HG03103 (cell line): ENCODE results near the gene IST1.
"Not testable (repeated sequence)": the region's sequence is repeated elsewhere in the genome, so short reads cannot be mapped to it uniquely, and the experiment has no call there.

Experiments used
- ATAC-seq: cut with Tn5 transposase; IDR thresholded peaks from one replicate; pipeline ENCODE4 v1.9.1; 2021; ENCODE audit warnings: low read depth; ENCODE audit not compliant: unreplicated experiment

Gene IST1

DNA sequence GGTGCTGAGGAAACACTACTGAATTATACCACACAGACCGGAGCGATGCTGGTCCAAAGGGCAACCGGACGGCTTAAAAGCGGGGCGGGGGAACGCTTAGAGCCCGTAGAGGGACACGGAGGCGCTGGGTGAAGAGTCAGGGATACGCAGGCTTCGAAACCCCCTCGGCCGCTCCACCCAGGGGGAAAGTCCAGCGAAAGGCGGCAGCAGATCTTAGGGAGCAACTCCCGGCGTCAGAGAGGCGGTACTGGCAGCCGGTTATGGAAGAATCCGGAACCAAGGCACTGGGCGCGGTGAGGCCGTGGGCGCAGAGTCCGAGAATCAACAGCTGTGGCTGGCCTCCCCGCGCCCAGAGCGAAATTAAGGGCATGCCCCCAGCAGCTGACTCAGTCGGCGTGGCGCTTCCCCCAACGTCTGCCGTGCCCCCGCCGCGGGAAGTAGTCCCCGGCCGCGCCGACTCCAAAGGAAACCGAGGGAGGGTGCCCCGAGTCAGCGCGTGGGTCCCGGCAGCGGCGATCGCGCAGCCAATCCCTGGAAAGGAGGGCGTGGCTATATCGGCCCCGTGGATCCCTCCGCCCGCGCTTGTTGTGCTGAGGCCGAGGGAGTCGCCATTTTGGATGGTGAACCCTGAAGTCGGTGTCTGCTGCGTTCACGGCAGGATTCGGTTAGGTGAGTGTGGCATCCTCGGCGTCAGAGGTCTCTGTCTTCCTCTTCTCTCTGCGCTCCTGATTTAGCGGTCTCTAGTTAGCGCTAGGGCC is at the start of gene IST1:
Gene IST1, plus strand, starts transcription at position 611 of the 758 bp plus-strand sequence. CDS start 20,110 bp downstream, outside the sequence.
- ATAC-seq: peak; percentile 76

DNA sequence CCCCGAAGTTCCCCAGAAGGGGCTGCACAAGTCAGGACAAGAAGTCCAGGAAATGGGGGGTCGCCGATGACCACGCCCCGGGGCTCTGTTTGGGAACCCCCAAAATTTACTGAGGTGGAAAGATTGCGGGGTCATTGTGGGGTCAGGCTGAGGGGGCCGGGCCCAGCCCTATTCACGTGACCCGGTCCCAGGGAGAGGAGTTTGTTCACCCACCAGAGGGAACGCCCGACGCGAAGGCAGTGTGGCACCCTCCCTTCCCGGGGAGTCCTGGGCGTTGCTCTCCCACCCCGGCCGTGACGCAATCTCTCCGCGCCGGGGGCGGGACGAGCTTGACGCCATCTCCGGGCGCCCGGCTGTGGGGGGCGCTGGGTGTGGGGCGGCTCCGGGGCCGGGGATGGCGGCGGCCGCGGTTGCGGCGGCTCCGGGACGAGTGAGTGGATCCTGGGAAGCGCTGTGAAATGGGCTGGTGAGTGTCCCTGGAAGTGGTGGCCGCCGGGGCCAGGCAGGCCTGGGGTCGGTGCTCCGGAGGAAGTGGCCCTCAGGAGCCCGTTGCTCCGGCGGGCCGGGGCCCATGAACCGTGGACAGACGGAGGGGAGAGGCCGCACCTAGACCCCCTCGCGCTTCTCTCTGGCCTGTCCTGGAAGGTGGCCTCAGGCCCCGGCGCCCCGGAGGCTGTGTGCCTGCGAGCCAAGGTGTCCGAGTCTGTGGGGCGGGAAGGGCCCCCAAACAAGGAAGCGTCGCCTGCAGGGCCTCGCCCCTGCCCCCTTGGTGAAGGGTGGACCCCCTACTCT is 49.5 kb upstream of the IST1 start, which contains the start of gene ATXN1L:
Gene ATXN1L, plus strand, starts transcription at position 338 of the 792 bp plus-strand sequence. CDS start 3,765 bp downstream, outside the sequence.
- ATAC-seq: peak; percentile 70

DNA sequence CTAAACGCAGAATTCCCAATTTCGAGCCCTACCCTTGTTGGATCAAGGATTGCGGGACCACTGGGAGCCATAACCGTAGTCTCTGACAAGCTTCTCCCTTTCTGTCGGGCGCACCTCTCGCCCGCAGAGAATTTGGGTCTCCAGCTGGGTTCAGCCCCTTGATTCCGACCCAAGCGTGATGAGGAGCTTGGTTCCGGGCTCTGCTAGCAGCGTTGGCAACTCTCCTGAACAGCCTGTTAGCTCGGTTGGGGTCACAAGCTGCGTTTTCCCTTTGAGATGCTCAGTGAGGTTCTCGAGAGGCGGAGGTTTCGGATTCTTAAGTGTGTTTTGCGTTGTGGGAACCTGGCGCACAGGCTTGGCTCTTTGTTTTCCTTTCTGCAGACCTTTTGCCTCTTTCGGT is 48.9 kb upstream of the IST1 start:
- ATAC-seq: no peak

DNA sequence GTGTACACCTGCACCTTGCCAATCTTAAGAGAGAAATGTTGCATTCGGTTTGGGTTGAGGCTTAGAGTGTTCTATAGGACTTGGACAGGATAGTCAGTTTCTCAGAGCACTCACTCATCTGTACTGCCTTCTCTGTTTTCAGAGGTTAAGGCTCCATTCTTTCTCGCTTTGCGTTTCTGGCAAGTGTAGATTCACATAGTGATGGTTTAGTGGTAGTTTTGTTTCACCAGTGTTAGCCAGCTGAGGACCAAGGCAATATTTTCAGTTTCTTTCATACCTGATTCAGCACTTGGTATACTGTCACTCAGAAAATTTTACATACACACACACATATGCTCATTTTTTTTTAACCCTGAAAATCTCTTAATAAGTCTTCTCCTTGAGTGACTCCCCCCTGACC is 48.2 kb upstream of the IST1 start:
- no peak for ATAC-seq

DNA sequence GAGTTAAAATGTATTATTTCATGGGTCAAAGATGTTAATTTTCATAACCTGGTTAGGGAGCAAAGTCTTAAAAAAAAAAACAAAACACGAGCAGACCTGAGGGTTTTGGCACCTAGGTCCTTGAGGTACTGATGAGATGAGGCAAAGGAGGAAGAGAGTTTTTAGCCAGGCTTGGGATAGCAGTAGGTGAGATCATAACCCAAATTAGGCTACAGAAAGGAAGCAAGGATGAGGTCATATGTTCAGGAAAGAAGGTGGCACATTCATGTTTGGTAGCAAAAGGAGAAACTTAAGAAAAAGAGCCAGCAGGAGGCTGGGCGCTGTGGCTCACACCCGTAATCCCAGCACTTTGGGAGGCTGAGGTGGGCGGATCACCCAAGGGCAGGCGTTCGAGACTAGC is 46.7 kb upstream of the IST1 start:
- no peak for ATAC-seq

DNA sequence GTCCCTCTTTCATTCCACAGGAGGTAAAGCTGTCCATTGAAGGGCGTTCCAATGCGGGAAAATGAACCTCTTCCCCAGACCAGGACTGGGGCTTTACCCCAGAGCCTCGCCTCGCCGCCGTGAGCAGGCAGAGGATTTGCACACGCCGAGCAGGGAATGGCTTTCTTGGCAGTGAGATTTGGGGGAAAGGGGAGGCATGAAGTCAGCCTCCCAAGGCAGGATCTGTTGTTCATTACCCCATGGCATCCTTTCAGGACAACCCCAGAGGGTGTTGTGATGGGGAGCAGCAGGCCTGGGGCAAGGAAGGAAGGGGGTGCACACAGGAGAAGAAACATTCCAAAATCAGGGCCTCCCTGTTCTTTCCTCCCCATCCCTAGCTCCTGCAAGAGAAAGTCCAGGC is 43.6 kb upstream of the IST1 start:
- no peak for ATAC-seq

DNA sequence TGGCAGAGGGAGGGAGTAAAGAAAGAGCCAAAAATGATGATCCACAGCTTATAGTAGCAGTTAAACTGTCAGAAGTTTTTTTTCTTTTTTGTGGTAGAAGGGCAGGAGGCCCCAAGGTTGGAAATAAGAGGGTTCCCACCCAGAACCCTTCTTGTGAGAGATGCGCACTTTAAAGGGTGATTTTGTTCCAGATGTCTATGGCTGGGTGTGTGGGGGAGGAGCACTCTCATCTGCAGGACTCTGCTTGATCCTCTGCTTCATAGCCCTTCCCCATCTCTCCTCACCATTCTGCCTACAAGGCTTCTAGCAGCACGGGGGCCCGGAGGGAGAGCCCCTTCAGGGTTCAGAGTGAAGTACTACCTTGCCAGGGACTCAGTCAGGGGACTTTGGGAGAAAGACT is 43.2 kb upstream of the IST1 start:
- ATAC-seq: no peak

DNA sequence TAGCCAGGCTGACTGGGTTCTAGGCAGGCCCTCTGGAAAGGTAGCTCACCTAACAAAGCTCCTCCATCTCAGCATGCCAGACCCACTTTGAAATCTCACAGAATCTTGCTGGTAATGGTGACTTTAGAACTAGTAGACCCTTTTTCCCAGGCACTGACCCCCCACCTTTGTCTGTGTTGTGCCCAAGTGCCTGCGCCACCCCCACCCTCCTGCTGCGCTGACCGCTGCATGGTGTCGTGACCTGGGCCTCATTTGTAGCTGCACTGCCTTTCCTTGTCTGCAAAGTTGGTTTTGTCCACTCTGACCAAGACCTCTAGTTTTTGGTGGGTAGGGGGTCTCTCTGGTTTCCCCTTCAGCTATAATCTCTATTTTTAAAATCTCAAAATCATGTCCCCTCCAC is 42.8 kb upstream of the IST1 start:
- ATAC-seq: no peak

DNA sequence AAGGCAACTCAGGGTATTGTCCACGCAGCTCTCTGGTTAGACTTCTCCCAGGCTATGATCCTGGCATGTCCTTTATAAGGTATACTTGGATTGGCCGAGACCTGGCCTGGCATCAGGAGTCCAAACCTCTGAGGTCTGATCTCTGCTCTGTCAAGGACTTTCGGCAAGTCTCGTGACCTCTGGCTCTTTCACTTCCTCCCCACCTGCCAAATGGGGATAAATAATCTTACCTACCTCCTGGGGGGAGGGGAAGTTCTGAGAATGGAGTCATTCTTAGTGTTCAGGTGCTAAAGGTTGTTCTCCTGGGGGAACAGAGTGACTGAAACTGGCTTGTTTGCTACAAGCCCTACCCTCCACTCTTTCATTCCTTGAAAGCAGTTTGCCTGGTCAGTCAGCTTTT is 41.9 kb upstream of the IST1 start:
- ATAC-seq: peak; percentile 64

DNA sequence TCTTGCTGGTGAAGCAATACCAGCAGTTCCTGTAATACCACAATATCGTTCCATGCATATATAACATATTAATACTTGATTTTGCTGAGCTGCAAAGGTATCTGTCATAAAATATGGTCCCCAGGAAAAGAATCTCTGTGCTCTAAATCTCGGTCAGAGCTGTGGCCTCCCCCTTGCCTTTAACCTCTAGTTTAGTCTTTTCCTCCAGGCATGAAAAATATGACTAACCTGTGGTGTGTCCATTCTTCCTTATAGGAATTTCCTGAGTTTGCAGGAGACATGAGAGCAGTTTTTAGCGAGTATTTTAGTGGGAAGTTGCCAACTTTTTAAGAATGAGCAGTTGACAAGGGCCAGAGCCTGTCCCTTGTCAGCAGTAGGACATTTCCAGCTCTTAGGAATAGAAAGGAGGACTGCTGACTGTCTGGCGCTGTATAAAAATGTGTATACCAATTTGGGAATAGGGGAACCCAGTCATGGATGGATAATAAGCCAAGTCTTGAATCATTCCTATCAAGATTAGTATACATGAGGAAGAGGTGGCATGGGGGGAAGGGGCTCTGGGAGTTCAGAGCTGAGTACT is 40.9 kb upstream of the IST1 start:
- no peak for ATAC-seq

DNA sequence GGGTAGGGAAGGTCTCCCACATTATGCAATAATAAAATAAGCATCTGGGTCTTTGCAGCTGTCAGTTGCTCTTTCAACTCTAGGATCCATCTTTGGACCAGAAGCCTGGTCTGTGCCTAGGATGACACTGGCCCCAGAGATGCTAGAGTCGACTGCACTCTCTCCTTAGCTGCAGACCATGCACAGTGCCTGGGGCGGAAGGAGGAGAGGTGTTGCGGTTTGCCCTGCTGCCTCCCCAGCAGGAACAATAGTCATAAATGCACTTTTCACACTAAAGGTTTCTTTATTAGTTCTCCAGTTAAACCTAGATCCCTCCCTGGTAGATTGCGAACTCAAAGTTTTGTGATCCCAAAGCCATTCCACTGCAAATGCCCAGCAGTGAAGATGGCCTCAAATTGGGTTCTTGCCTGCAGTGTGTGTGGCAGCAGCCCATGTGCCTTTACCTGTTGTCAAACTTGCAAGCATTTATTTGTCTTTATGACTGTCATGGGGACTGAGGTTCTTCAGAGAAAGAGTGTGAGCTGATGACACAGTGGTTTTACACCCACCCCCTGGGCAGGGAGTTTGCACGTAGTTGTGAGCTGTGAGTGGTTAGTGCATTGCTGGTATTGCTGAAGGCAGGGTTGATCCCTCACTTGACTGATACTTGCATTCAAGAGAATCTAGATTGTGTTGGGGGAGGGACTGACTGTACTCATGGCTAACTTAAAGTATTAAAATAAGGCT is 39.2 kb upstream of the IST1 start:
- ATAC-seq: no peak

DNA sequence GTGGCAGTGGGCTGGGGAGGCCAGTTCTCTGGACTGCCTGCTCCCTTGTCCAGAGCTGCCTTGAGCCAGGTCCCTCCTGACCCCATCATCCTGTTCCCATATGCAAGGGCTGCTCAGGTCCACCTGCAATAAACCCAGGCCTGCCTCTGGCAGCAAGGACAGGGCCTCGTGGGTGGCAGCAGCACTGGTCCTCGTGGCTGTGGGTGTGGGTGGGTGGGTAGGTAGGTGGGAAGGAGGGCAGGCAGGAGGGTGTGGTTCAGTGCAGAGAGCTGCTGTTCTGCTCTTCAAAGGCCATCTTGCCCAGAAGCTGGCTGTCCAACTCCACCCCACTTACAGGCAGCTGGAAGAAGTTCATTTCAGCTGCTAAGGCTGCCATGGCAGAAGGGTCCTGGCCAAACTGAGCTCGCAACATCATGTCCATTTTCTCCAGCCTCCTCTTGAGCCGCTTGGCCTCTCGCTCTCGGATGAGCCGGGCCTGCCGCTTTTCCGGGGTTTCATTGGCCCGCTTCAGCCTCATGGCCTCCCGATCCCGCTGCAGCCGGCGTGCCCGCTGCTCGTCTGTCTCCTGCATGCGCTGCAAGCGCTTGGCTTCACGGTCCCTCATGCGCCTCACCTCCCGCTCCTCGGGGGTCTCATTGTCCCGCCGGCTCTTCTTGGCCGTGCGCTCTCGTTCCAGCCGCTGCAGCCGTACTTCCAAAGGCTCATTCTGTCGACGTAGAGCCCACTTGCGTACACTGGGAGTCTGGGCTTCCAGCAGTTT is 35.4 kb upstream of the IST1 start:
- no peak for ATAC-seq

DNA sequence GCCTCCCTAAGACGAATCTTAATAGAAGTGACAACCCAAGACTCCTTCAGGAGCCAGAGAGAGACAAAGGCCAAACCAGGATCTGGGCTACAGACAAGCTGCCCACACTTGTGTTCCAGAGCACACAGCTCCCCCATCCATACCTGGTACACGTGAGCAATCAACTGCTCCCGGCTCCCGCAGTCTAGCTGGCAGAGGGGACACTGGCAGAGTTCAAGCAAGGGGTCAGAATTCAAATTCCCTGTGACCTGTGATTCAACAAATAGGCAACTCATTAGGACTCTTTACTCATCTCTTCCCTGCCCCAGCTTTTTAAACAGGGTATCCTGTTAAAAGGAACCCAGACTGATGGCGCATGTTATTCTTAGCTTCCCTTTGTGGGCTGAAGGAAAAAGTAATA is 31.3 kb upstream of the IST1 start:
- ATAC-seq: no peak

DNA sequence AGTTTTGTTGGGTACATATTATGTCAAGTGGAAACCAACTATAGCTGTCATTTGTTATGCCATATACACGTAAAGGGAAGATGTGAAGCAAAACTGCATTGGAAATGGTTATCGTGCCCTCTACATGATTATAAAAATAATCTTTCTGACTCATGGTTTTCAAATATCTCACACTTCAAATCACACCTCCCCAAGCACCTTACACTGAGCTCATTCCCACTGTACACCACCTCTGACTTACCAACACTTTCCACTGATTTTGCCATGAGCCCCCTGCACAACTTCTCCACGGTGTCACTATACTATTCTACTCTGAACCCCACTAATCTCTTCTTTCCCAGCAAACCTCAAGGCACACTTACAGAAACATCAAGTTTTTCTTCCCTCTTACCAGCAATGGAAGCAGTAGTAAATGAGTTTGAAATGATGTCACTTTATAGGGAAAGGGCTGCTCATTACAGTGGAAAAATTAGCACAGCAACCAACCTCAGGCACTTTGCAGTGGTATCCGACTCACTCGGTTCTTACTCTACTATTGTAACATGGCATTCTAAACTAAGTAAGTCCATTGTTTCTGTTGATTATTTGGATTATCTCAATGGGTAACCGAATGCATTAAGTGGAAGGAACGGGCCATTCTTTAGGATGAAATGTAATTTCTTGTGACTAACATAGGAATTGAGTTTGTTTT is 30.0 kb upstream of the IST1 start:
- ATAC-seq: no peak

DNA sequence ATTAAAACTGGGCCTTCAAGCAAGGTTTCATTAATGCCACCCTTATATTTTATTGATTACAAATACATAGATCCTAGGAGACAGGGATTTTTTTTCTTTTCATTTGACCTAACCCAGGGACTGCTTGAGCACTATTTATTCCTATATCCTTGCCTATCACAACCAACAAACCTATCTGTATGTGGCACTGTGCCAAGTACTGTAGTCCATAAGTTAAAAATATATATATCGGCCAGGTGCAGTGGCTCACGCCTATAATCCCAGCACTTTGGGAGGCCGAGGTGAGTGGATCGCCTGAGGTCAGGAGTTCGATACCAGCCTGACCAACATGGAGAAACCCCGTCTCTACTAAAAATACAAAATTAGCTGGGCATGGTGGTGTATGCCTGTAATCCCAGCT is 28.2 kb upstream of the IST1 start:
- not testable (repeated sequence) for ATAC-seq

DNA sequence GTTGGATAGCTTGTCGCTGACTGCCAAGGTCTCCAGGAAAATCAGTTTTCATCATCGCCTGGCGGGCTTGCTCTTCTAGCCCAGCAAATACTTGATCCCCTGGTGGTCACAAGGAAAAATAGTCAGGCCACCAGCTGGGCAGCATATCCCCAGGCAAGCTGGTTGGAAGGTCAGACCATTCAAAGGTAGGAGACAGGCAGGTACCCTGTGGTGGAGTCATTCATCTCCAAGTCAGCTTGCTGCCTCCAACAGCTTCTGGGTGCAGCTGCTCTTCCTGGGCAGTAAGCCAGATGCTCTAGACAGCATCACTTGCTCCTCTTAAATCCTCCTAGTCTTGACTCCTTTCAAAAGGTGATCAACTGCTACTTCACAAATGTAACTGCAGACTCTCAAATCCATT is 27.4 kb upstream of the IST1 start:
- no peak for ATAC-seq

DNA sequence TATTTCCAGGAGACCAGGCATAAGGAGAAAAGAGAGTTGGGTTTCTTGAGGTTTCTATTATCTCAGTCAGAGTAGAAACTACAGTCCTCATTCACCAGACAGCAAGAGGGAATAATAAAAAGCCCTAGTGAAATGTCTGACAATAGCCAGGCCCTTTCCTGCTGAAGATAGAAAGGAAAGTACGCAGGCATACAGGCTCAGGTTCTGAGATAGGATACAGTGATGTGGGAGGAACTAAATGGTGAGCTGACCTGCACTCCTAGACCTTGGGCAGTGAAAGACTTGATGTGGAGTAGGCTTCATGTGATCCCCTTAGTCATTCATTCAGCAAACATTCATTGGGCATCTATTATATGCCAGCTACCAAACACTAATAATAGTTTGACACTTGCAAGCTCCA is 26.2 kb upstream of the IST1 start:
- ATAC-seq: no peak

DNA sequence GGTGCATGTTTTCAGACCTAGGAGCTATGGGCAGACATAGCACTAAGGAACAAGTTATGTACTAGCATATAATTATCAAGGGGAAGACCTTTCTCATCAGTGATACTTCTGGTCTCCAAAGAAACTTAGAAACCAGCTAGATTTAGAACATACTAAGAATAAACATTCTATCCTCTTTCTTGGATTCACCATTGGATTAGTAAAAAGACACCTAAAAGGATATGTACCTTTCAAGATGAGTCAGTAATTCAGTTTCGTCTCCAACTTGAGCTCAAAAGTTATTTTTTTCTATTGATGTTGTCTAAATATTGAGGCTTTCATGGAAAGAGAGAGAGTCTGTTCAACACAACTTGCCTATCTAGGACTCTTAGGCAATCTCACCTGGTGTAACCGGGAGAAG is 24.5 kb upstream of the IST1 start:
- ATAC-seq: no peak

DNA sequence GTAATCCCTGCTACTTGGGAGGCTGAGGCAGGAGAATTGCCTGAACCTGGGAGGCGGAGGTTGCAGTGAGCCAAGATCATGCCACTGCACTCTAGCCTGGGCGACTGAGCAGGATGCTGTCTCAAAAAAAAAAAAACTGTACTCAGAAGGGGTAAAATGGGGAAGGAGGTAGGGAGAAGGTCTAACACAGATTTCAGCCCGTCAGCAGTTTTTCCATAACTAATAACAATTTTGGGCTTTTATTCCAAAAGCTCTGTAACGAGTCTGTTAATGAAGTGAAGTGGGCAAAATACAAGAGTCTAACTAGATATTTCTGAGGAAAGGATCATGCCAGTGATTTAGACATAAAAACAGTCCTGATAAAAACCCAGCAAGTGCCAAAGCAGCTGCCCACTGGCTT is 22.1 kb upstream of the IST1 start:
- no peak for ATAC-seq

DNA sequence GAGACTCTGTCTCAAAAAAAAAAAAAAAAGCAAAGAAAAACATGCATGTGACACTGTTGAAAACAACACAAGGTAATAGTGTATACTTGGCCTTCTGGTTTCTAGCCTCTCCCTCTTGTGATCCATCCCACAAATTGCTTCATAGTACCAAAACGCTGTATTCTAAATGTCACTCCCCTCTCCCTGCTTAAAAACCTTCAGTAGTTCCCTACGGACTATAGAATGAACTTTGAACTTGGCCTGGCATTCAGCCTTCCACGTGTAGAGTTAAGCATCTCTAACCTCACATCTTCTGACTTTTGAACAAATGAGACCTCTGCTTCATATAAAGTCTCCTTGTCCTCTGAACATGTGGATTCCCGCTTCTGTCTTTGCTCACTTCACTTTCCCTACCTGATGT is 16.4 kb upstream of the IST1 start:
- no peak for ATAC-seq
